Dermis lymphatic vessel endothelial cell (primary cell): Measurements from ENCODE around the gene STAT6. TPM values are rescaled to one million over a fixed set of nuclear protein-coding genes. Genes with fewer than 3 reads are reported as not detected.

Source experiments
- total RNA-seq: library from RNA; depleted of rRNA; stranded (reverse); fragments of >200 nt; gene quantifications from 2 replicates; pipeline ENCODE4 v1.2.1, GENCODE V29; 2014

Gene STAT6
- 0.69 and 5.4 TPM in 2 replicates for total RNA-seq

GRCh38 chr12:57111031-57111734, at the start of gene STAT6:
Gene STAT6, minus strand, starts transcription at chr12:57111362. Its CDS starts 3,084 bp downstream, at chr12:57108278.

GRCh38 chr12:57146961-57147944, 36.1 kb upstream of the STAT6 start, which contains the start of gene LRP1-AS:
Gene LRP1-AS, minus strand, starts transcription at chr12:57147619.

GRCh38 chr12:57127726-57128518, 16.8 kb upstream of the STAT6 start, which contains the start of gene LRP1:
Gene LRP1, plus strand, starts transcription at chr12:57128483. Its CDS starts 482 bp downstream, at chr12:57128965.

GRCh38 chr12:57088354-57089270, 22.6 kb downstream of the STAT6 start, which contains the start of gene NAB2:
Gene NAB2, plus strand, starts transcription at chr12:57089114. Its CDS starts 158 bp downstream, at chr12:57089272.

GRCh38 chr12:57078519-57079404, 32.4 kb downstream of the STAT6 start, which contains the start of gene NEMP1:
Gene NEMP1, minus strand, starts transcription at chr12:57078791. Its CDS starts 46 bp downstream, at chr12:57078745.

GRCh38 chr12:57049890-57050289, 61.3 kb downstream of the STAT6 start, which contains the start of gene MYO1A:
Gene MYO1A, minus strand, starts transcription at chr12:57050129. Its CDS starts 1,806 bp downstream, at chr12:57048323.

Other genes with a start within 250 kb of the STAT6 start
- gene SDR9C7, start 177.0 kb downstream of the STAT6 start, total RNA-seq: not detected in 2 replicates
- 0.09 TPM in 1 of 2 replicates, not detected in the other for gene RDH16, start 153.8 kb downstream of the STAT6 start, total RNA-seq
- gene ZBTB39, start 104.8 kb downstream of the STAT6 start, total RNA-seq: 7.3 and 12.6 TPM in 2 replicates
- gene TAC3, start 94.8 kb downstream of the STAT6 start, total RNA-seq: not detected in 2 replicates
- gene MYO1A, start 61.2 kb downstream of the STAT6 start, total RNA-seq: not detected in 2 replicates
- 3.1 and 3.9 TPM in 2 replicates for gene NEMP1, start 32.6 kb downstream of the STAT6 start, total RNA-seq
- gene NAB2, start 22.2 kb downstream of the STAT6 start, total RNA-seq: 8.9 and 11.7 TPM in 2 replicates
- gene LRP1, start 17.1 kb upstream of the STAT6 start, total RNA-seq: 0.52 and 1.2 TPM in 2 replicates
- not detected in 2 replicates for gene LRP1-AS, start 36.3 kb upstream of the STAT6 start, total RNA-seq
- gene NXPH4, start 105.4 kb upstream of the STAT6 start, total RNA-seq: under 0.01 TPM in 1 of 2 replicates, not detected in the other
- 118 and 133 TPM in 2 replicates for gene SHMT2, start 118.3 kb upstream of the STAT6 start, total RNA-seq
- 0.11 and 0.34 TPM in 2 replicates for gene STAC3, start 139.8 kb upstream of the STAT6 start, total RNA-seq